GM10248 (cell line): ENCODE measurements around the gene SNTB2.

Source experiments
- CTCF ChIA-PET: fragments of 300-600 bp; sonication (Branson Sonifier 250); formaldehyde crosslinking; extraction: SDS; loops from one replicate; lab custom pipeline; 2021; ENCODE audit warnings: antibody characterized with exemption; lab: Yijun Ruan, JAX
- POLR2A ChIA-PET: fragments of 350-650 bp; sonication (Branson Sonifier 250); formaldehyde crosslinking; extraction: SDS; loops from one replicate; lab custom pipeline; 2020; ENCODE audit warnings: antibody characterized with exemption; lab: Yijun Ruan, JAX
- DNase-seq: peaks from one replicate; pipeline ENCODE4 v3.0.0; 2012; ENCODE audit errors: extremely low spot score
- CTCF ChIP-seq: IDR thresholded peaks from 2 replicates; pipeline ENCODE4 v1.5.1; 2012; ENCODE audit warnings: mild to moderate bottlenecking, low read depth; ENCODE audit errors: extremely low read depth, missing control alignments, control extremely low read depth

The SNTB2 gene

DNA sequence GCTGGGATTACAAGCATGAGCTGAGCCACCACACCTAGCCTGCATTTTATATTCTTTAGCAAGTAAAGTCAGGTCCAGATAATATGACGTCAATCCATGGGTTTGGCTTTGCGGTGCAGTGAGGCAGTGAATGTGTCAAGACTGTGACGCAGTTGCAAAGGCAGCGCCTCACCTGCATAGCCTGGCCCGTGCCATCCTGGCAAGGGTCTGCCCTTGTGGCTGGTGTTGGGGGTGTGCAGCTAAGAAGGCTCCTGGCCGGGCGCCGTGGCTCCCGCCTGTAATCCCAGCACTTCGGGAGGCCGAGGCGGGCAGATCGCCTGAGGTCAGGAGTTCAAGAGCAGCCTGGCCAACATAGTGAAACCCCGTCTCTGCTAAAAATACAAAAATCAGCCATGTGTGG lies 136.5 kb downstream of the SNTB2 start:
- ChIA-PET POLR2A (no interaction called here), CTCF (interaction anchor here (1.0 to 1.7 kb wide), 2 partner anchors 11 to 13 kb away, joined by 3 to 5 read pairs; no protein-coding TSS in a partner anchor)
- DNase-seq = no peak
- TF ChIP-seq CTCF = no peak

DNA sequence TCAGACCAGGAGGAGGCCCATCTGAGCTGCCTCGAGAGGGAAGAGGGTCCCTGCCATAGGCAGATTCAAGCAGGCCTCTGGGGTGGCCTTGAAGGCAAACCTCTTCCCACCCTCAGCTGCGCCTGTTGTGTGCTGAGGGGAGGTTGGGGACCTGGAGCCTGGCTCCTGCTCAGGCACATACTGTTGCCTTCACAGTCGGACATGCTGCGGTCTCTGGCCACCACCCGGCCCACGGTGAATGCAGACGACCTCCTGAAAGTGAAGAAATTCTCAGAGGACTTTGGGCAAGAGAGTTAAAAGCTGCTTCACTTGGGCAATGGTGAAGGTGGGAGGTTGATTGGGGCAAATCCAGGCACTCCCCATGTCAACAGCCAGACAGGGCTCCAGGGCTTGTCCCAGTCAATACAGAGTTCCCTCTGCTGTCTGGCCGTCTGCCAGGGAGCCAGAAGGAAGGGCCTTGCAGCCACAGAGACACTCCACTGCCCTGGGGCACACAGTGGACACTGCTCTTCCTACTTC lies 137.1 kb downstream of the SNTB2 start:
- no peak for TF ChIP-seq CTCF
- ChIA-PET POLR2A (no interaction called here), CTCF (interaction anchor here (0.9 kb wide), 1 partner anchor 12 kb away, joined by 3 read pairs; no protein-coding TSS in a partner anchor)
- DNase-seq = no peak

DNA sequence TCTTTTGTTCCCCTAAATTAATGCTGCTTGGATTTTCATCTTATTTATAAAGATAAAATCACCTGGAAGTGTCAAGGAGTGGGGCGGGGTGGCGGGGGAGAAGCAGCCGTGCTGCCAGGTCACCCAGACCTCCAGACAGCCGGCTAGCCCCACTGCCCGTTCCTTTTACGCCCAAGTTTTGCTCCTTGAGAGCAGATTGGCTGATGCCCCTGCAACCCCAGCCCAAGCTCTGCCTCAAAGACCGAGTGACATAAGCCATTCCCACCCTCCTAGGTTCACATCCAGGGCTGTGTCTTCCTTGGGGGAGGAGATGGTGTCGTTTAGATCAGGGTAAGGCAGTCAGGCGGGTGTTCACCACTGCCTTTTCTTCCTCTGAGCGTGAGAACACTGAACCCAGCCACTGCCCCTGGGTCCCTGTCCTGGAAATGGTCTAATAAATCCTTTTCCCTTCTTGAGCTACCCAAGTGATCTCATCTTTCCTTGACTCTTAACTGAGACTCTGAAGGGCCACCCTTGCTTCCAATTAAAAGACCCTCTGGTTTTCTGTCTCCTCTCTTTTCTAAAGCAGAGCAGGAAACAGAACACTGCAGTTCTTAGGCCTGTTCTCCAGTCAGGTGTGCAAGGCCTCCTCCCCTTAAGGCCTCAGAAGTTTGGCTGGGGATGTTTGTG lies 137.8 kb downstream of the SNTB2 start:
- no peak for DNase-seq
- CTCF ChIA-PET = interaction anchor here (0.9 to 2.9 kb wide), 2 partner anchors 11 to 12 kb away, joined by 3 to 7 read pairs; no protein-coding TSS in a partner anchor
- POLR2A ChIA-PET = no interaction called here
- no peak for TF ChIP-seq CTCF

DNA sequence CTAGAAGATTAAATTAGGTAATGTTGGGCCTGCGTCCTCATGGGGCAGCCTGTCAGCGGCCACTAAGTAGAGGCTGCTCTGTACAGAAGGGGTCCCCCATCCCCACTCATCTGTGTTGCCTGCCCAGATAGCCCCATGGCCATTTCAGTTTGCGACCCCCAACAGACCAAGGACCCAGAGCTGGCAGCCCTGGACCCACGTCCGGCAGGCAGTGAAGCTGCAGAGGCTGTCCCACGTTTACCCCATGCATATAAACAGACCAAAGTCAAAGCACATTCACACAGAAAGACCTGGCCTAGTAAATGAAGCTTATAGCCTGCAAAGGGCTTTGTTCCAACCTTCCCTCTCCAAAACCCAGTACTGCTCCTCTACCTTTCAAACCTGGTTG lies 138.8 kb downstream of the SNTB2 start:
- TF ChIP-seq CTCF = no peak
- ChIA-PET CTCF (interaction anchor here (1.1 to 2.9 kb wide), 6 partner anchors 10 to 15 kb away, joined by 4 to 7 read pairs (median 6); no protein-coding TSS in a partner anchor), POLR2A (interaction anchor here (0.6 kb wide), 1 partner anchor 348 kb away, joined by 5 read pairs; no protein-coding TSS in a partner anchor)
- no peak for DNase-seq

DNA sequence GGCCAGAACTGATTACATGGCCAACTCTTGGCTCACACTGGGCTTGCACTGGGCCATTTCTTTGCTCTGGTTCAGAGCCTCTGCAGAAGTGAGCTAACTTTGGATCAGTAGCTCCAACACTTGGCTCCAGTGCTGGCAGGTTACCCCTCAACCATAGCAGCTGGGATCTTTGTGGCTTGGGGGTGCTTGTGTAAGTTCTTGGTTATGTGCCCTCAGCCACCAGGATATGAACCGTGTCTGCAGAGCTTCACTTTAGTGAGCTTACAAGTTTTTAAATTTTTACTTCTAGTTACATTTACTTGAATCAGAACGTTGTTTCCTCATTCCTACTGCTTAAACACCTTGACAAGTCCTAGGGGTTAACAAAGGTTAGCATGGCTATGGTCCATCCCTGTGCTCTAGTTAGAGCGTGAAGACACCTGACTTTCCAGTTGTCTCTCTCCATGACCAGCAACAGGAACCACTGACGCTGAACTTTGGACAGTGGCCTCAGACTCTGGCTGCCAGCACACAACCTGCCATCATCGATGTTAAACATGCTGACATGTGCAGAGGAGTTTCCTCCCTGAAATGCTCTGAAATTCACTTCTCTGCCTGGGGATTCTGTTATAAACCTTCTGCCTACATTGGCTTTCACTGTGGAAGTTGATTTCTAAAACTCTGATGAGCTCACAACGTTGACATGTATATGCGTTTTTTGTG lies 139.4 kb downstream of the SNTB2 start:
- ChIA-PET CTCF (interaction anchor here (0.7 to 2.9 kb wide), 7 partner anchors 10 to 14 kb away, joined by 3 to 7 read pairs (median 5); no protein-coding TSS in a partner anchor), POLR2A (interaction anchor here (0.7 kb wide), 2 partner anchors 11 to 424 kb away, joined by 4 to 8 read pairs; no protein-coding TSS in a partner anchor)
- no peak for DNase-seq
- TF ChIP-seq CTCF = no peak
